ENCODE data around the gene KLK7.

KLK7 gene

DNA sequence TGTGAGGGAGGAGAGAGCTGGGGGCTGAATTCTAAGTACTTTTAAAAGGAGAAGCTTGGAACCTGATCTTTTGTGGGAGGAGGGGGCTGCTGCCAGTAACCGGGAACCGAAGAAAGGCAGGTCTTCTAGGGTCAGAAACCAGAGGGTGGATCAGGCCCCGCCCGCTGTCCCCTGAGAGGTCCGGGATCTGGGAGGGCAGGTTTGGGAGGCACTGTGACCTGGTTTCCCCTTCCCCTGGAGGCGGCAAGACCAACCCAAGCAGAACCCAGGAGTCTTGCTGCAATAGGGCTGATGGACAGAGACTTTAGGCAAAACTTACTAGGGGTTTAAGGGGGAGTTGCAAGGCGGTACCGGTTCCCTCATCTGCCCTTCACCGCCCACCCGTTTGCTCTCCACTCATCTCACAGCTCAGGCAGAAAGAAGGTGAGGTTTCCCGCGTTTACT is 18.4 kb upstream of the KLK7 start:
- H3K9ac ChIP-seq (ENCODE audit: low read length) = no peak overlapping the region
- H3K4me2 ChIP-seq (ENCODE audit: low read depth, low read length, poor library complexity, severe bottlenecking) = no peak overlapping the region
- no peaks in the 10 kb centered on the region for H3F3A ChIP-seq (ENCODE audit: insufficient read depth)

DNA sequence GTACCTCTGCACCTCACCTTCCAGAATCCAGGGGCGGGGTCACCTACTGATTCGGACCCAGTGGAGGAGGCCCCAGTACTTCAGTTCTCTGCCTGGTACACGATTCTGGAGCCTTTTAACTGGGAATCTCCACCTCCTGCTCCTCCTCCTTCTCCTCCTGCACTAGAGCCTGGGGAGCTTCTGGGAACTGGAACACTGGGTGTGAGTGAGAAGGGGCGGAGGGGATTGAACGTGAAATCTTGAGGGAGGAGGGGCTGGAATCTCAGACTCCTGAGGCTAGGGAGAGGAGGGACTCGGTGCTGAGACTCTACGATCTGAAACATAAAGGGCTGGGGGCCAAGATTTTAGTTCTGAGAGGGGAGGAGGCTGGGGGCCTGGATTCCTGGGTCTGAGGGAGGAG is 17.8 kb upstream of the KLK7 start, which contains the start of gene KLK8:
Gene KLK8, minus strand, starts transcription at position 90 of the 400 bp plus-strand sequence. CDS start 437 bp downstream, outside the sequence.
- H3K9me3 ChIP-seq (ENCODE audit: insufficient read depth, low read length) = no peaks in the 10 kb centered on the region
- H3F3A ChIP-seq (ENCODE audit: insufficient read depth) = no peaks in the 10 kb centered on the region
- no peaks in the 10 kb centered on the region for H3K9me2 ChIP-seq (replicated peaks; ENCODE audit: insufficient read depth, low read length)
- H3K4me2 ChIP-seq (ENCODE audit: low read depth, low read length, poor library complexity, severe bottlenecking) = no peak within 1 kb of the TSS
- H3K36me3 ChIP-seq (ENCODE audit: low read length) = no peaks in the 10 kb centered on the region
- H3K27ac ChIP-seq (ENCODE audit: low read depth, low read length) = no peak within 1 kb of the TSS
- TF ChIP-seq, protein P1, sequence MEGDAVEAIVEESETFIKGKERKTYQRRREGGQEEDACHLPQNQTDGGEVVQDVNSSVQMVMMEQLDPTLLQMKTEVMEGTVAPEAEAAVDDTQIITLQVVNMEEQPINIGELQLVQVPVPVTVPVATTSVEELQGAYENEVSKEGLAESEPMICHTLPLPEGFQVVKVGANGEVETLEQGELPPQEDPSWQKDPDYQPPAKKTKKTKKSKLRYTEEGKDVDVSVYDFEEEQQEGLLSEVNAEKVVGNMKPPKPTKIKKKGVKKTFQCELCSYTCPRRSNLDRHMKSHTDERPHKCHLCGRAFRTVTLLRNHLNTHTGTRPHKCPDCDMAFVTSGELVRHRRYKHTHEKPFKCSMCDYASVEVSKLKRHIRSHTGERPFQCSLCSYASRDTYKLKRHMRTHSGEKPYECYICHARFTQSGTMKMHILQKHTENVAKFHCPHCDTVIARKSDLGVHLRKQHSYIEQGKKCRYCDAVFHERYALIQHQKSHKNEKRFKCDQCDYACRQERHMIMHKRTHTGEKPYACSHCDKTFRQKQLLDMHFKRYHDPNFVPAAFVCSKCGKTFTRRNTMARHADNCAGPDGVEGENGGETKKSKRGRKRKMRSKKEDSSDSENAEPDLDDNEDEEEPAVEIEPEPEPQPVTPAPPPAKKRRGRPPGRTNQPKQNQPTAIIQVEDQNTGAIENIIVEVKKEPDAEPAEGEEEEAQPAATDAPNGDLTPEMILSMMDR (IDR thresholded peaks at IDR 0.05; ENCODE audit: insufficient read depth, low read length, poor library complexity, severe bottlenecking) = no peak
- no peak for TF ChIP-seq EZH2phosphoT487 (conservative IDR thresholded peaks at IDR 0.05; ENCODE audit: low read length)
- H2AFZ ChIP-seq (ENCODE audit: low read depth, low read length, severe bottlenecking) = no peak within 1 kb of the TSS
- no peak within 1 kb of the TSS for H3K9ac ChIP-seq (ENCODE audit: low read length)
- no peaks in the 10 kb centered on the region for H3K79me2 ChIP-seq (ENCODE audit: insufficient read depth, low read length)
- no peaks in the 10 kb centered on the region; the same call in 1 of the 2 replicates for H3K27me3 ChIP-seq (ENCODE audit: low read length)
- no peak within 1 kb of the TSS for H3K4me3 ChIP-seq (ENCODE audit: insufficient read depth, low read length, poor library complexity, severe bottlenecking)
- H4K20me1 ChIP-seq (ENCODE audit: low read depth, low read length) = no peaks in the 10 kb centered on the region

More for the DNA sequence above, 18.4 kb upstream of the KLK7 start:
- TF ChIP-seq EZH2phosphoT487 (conservative IDR thresholded peaks at IDR 0.05; ENCODE audit: low read length) = no peak
- TF ChIP-seq, protein P1 (IDR thresholded peaks at IDR 0.05; ENCODE audit: insufficient read depth, low read length, poor library complexity, severe bottlenecking) = no peak
- H3K9me3 ChIP-seq (ENCODE audit: insufficient read depth, low read length) = no peaks in the 10 kb centered on the region
- no peaks in the 10 kb centered on the region for H3K9me2 ChIP-seq (replicated peaks; ENCODE audit: insufficient read depth, low read length)
- no peak overlapping the region for H2AFZ ChIP-seq (ENCODE audit: low read depth, low read length, severe bottlenecking)
- no peaks in the 10 kb centered on the region for H3K36me3 ChIP-seq (ENCODE audit: low read length)
- no peak overlapping the region for H3K4me3 ChIP-seq (ENCODE audit: insufficient read depth, low read length, poor library complexity, severe bottlenecking)
- H3K27ac ChIP-seq (ENCODE audit: low read depth, low read length) = no peak overlapping the region
- no peaks in the 10 kb centered on the region for H4K20me1 ChIP-seq (ENCODE audit: low read depth, low read length)
- no peaks in the 10 kb centered on the region for H3K27me3 ChIP-seq (ENCODE audit: low read length)
- no peaks in the 10 kb centered on the region for H3K79me2 ChIP-seq (ENCODE audit: insufficient read depth, low read length)

DNA sequence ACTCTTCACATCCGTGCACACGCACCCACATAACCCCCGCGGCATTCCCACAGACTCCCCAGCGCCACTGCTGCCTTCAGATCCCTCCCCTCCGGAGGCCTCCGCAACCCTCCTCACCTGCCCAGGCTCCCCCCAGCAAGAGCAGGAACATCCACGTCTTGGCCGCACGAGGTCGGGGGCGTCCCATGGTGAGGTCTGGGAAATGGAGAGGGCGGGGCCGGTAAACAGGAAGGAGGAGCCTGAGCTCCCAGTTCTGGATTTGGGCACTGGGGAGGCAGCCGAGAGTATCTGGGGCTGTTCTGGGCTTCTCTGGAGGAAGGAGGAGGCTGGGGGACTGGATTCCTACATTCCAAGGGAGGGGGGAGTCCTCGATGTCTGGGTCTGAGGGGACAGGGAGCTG is 17.3 kb upstream of the KLK7 start:
- Histone ChIP-seq H3K79me2 (ENCODE audit: insufficient read depth, low read length) (no peaks in the 10 kb centered on the region), H3K27me3 (ENCODE audit: low read length) (no peaks in the 10 kb centered on the region; the same call in 1 of the 2 replicates), H3K4me3 (ENCODE audit: insufficient read depth, low read length, poor library complexity, severe bottlenecking) (no peak overlapping the region), H3K4me2 (ENCODE audit: low read depth, low read length, poor library complexity, severe bottlenecking) (no peak overlapping the region), H2AFZ (ENCODE audit: low read depth, low read length, severe bottlenecking) (no peak overlapping the region), H3K36me3 (ENCODE audit: low read length) (no peaks in the 10 kb centered on the region), H3K9me2 (replicated peaks; ENCODE audit: insufficient read depth, low read length) (no peaks in the 10 kb centered on the region), H3F3A (ENCODE audit: insufficient read depth) (no peaks in the 10 kb centered on the region), H3K9me3 (ENCODE audit: insufficient read depth, low read length) (no peaks in the 10 kb centered on the region), H3K27ac (ENCODE audit: low read depth, low read length) (no peak overlapping the region), H4K20me1 (ENCODE audit: low read depth, low read length) (no peaks in the 10 kb centered on the region), H3K9ac (ENCODE audit: low read length) (no peak overlapping the region)
- no peak for TF ChIP-seq EZH2phosphoT487 (conservative IDR thresholded peaks at IDR 0.05; ENCODE audit: low read length)
- TF ChIP-seq, protein P1 (IDR thresholded peaks at IDR 0.05; ENCODE audit: insufficient read depth, low read length, poor library complexity, severe bottlenecking) = no peak

Measured in SU-DHL-6 (cell line).